NCI-H128 (cell line): ENCODE measurements around the gene ASB18.
A peak's percentile ranks its signal among the peaks of the same experiment; 100 is the strongest.

Experiments used
- DNase-seq: peaks from one replicate; lab custom pipeline; 2025; ENCODE audit not compliant: unreplicated experiment; lab: John Stamatoyannopoulos, UW

Gene ASB18

GRCh38 chr2:236209535-236209934 lies 54.7 kb downstream of the ASB18 start:
- no peak for DNase-seq

GRCh38 chr2:236208019-236208926 lies 55.9 kb downstream of the ASB18 start:
- no peak for DNase-seq

GRCh38 chr2:236207472-236207871 lies 56.7 kb downstream of the ASB18 start:
- DNase-seq, result no peak

- no peak for DNase-seq
Observed at GRCh38 chr2:236205867-236206645, 58.1 kb downstream of the ASB18 start.

GRCh38 chr2:236204953-236205352 lies 59.3 kb downstream of the ASB18 start:
- no peak for DNase-seq

- no peak for DNase-seq
Observed at GRCh38 chr2:236200378-236200777, 63.8 kb downstream of the ASB18 start.

- DNase-seq, result no peak
Observed at GRCh38 chr2:236196366-236196765, 67.8 kb downstream of the ASB18 start.

- DNase-seq, result no peak
Observed at GRCh38 chr2:236195726-236196125, 68.5 kb downstream of the ASB18 start.

GRCh38 chr2:236194786-236195185 lies 69.4 kb downstream of the ASB18 start:
- DNase-seq, result no peak

- no peak for DNase-seq
Observed at GRCh38 chr2:236193026-236193425, 71.2 kb downstream of the ASB18 start.

GRCh38 chr2:236190674-236191073 lies 73.5 kb downstream of the ASB18 start:
- DNase-seq, result no peak

GRCh38 chr2:236184701-236185100 lies 79.5 kb downstream of the ASB18 start:
- no peak for DNase-seq

GRCh38 chr2:236180831-236181453 lies 83.3 kb downstream of the ASB18 start:
- DNase-seq, result no peak

GRCh38 chr2:236180076-236180816 lies 84.0 kb downstream of the ASB18 start:
- no peak for DNase-seq

- DNase-seq, result no peak
Observed at GRCh38 chr2:236179236-236180075, 84.8 kb downstream of the ASB18 start.

- DNase-seq, result no peak
Observed at GRCh38 chr2:236178890-236179235, 85.3 kb downstream of the ASB18 start.

- peak; percentile 9 for DNase-seq
Observed at GRCh38 chr2:236177967-236178889, 86.0 kb downstream of the ASB18 start.

GRCh38 chr2:236177604-236177966 lies 86.6 kb downstream of the ASB18 start:
- no peak for DNase-seq

GRCh38 chr2:236176951-236177350 lies 87.3 kb downstream of the ASB18 start:
- DNase-seq, result no peak
